ENCODE measurements around the gene KANK3. TPM values are rescaled to one million over a fixed set of nuclear protein-coding genes. Genes with fewer than 3 reads are reported as not detected.
A peak's percentile ranks its signal among the peaks of the same experiment; 100 is the strongest.

KANK3 gene
- total RNA-seq, 1 donor from 2014 or later, result 2.9 TPM

DNA sequence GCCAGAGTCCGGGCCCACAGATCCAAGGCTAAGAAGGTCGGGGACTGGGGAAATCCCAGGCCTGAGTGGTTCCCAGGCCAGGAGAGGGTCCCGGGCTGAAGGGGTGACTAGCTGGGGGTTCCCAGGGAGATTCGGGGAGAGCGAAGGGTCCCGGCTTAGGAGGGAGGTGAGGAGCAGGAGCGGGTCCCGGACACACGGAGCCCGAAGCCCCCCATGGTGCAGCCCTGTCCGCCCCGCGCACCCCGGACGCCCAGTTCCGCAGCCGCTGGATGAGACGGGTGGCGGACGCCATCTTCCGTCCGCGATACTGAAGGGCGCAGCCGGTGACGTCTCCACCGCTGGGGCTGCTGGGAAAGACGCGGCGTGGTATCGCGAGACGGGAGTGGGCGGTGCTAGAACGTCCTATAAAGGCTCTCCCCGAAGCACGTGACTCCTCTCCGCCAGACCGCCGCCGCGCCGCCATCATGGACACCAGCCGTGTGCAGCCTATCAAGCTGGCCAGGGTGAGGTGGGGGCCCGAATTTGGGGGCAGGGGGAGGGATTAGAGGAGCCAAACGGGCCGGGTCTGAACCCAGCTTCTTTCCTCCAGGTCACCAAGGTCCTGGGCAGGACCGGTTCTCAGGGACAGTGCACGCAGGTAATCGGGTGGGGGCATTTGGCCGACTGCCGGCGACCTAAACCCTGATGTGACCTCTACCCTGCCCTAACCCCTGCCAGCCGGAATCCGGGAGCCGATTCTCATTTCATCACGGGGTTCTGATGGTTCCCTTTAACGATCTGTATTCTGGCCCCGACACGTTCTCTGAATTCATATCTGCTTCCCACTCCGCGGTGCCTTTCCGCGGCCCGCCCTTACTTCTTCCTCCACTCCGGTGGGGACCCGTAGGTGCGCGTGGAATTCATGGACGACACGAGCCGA is 21.7 kb downstream of the KANK3 start, which contains the start of the genes NDUFA7 and RPS28:
Gene NDUFA7 (minus strand): TSS at position 309 of the 919 bp plus-strand sequence. CDS start 17 bp downstream, at position 292.
Gene RPS28 (plus strand): TSS at position 430 of the 919 bp plus-strand sequence. CDS start 35 bp downstream, at position 465.
- Mint-ChIP-seq H3K27ac (ENCODE audit: unreplicated experiment) (peak within 1 kb of the TSS; percentile 100), H3K36me3 (ENCODE audit: low read depth, unreplicated experiment) (peaks cover 4% of the 10 kb centered on the region), H3K9me3 (ENCODE audit: unreplicated experiment) (no peaks in the 10 kb centered on the region), H3K4me1 (ENCODE audit: low read depth, unreplicated experiment) (peaks cover 7% of the 10 kb centered on the region), H3K4me3 (ENCODE audit: unreplicated experiment) (peak within 1 kb of the TSS; percentile 100), H3K27me3 (ENCODE audit: low read depth, unreplicated experiment) (no peaks in the 10 kb centered on the region)
- Histone ChIP-seq H2AFZ (ENCODE audit: low read depth, low read length) (peak within 1 kb of the TSS; percentile 81), H3K9me3 (ENCODE audit: insufficient read depth, low read depth, low read length) (no peaks in the 10 kb centered on the region), H3K4me2 (ENCODE audit: low read length) (peak within 1 kb of the TSS; percentile 100), H3K4me1 (ENCODE audit: insufficient read depth, low read length) (peaks cover 22% of the 10 kb centered on the region), H3K27ac (ENCODE audit: low read depth, low read length) (peak within 1 kb of the TSS; percentile 98), H4K20me1 (ENCODE audit: insufficient read depth, low read length) (peaks cover 36% of the 10 kb centered on the region), H3K79me2 (ENCODE audit: insufficient read depth, low read length) (peaks cover 47% of the 10 kb centered on the region), H3K27me3 (ENCODE audit: insufficient read depth, low read length) (no peaks in the 10 kb centered on the region), H3K9ac (ENCODE audit: low read length) (peak within 1 kb of the TSS; percentile 100), H3K36me3 (ENCODE audit: insufficient read depth, low read length) (peaks cover 11% of the 10 kb centered on the region), H3K4me3 (ENCODE audit: insufficient read depth, low read depth, low read length) (peak within 1 kb of the TSS; percentile 97)
- FAIRE-seq (no peak), DNase-seq (ENCODE audit: low read depth) (peak; percentile 78)
- TF ChIP-seq EZH2 (IDR thresholded peaks at IDR 0.05; ENCODE audit: insufficient read depth, low read length), result no peak
- TF ChIP-seq, protein P1, sequence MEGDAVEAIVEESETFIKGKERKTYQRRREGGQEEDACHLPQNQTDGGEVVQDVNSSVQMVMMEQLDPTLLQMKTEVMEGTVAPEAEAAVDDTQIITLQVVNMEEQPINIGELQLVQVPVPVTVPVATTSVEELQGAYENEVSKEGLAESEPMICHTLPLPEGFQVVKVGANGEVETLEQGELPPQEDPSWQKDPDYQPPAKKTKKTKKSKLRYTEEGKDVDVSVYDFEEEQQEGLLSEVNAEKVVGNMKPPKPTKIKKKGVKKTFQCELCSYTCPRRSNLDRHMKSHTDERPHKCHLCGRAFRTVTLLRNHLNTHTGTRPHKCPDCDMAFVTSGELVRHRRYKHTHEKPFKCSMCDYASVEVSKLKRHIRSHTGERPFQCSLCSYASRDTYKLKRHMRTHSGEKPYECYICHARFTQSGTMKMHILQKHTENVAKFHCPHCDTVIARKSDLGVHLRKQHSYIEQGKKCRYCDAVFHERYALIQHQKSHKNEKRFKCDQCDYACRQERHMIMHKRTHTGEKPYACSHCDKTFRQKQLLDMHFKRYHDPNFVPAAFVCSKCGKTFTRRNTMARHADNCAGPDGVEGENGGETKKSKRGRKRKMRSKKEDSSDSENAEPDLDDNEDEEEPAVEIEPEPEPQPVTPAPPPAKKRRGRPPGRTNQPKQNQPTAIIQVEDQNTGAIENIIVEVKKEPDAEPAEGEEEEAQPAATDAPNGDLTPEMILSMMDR (IDR thresholded peaks at IDR 0.05; ENCODE audit: insufficient read depth, low read depth, low read length), result no peak

DNA sequence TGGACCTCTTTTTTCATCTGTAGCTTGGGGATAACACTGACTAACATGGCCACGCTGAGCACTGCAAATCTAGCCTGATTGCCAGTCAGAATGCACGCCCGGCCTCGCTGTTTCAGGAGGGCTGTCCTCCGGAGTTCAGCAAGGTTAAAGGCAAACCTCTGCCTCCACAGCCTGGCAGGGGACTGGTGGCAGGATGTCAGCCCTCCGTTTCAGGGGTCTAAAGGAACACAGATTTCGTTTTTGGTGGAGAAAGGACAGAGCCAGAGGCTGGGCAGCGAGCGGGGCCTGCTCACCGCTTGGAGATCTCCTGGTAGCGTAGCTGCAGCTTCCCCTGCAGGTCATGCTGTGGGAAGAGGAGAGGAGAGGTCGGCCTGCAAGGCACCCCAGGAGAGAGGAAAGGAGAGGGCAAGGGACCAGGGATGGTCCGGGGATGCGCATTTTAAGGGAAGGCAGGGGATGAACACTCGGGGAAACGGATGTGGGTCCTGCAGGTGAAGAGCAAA is 22.4 kb downstream of the KANK3 start:
- no peaks in the 10 kb centered on the region for H3K27me3 Mint-ChIP-seq (ENCODE audit: low read depth, unreplicated experiment)
- peak overlapping the region; percentile 100 for H3K27ac Mint-ChIP-seq (ENCODE audit: unreplicated experiment)
- no peaks in the 10 kb centered on the region for H3K9me3 ChIP-seq (ENCODE audit: insufficient read depth, low read depth, low read length)
- H3K4me1 Mint-ChIP-seq (ENCODE audit: low read depth, unreplicated experiment), result peaks cover 7% of the 10 kb centered on the region
- H3K4me3 Mint-ChIP-seq (ENCODE audit: unreplicated experiment), result peak overlapping the region; percentile 100
- H3K27ac ChIP-seq (ENCODE audit: low read depth, low read length), result peak overlapping the region; percentile 98
- no peaks in the 10 kb centered on the region for H3K27me3 ChIP-seq (ENCODE audit: insufficient read depth, low read length)
- peaks cover 47% of the 10 kb centered on the region for H3K79me2 ChIP-seq (ENCODE audit: insufficient read depth, low read length)
- DNase-seq (ENCODE audit: low read depth), result no peak
- H3K9ac ChIP-seq (ENCODE audit: low read length), result peak overlapping the region; percentile 100
- H3K36me3 Mint-ChIP-seq (ENCODE audit: low read depth, unreplicated experiment), result peaks cover 4% of the 10 kb centered on the region
- H3K4me2 ChIP-seq (ENCODE audit: low read length), result peak overlapping the region; percentile 100
- peaks cover 36% of the 10 kb centered on the region for H4K20me1 ChIP-seq (ENCODE audit: insufficient read depth, low read length)
- peaks cover 14% of the 10 kb centered on the region for H3K36me3 ChIP-seq (ENCODE audit: insufficient read depth, low read length)
- peak overlapping the region; percentile 97 for H3K4me3 ChIP-seq (ENCODE audit: insufficient read depth, low read depth, low read length)
- H3K4me1 ChIP-seq (ENCODE audit: insufficient read depth, low read length), result peaks cover 22% of the 10 kb centered on the region
- no peaks in the 10 kb centered on the region for H3K9me3 Mint-ChIP-seq (ENCODE audit: unreplicated experiment)
- TF ChIP-seq, protein P1 (IDR thresholded peaks at IDR 0.05; ENCODE audit: insufficient read depth, low read depth, low read length), result no peak
- no peak for TF ChIP-seq EZH2 (IDR thresholded peaks at IDR 0.05; ENCODE audit: insufficient read depth, low read length)
- no peak for FAIRE-seq
- H2AFZ ChIP-seq (ENCODE audit: low read depth, low read length), result peak overlapping the region; percentile 81
